ENCODE results near the gene UBE2E3.

- no peak for TF ChIP-seq CTCF (conservative IDR thresholded peaks at IDR 0.05; ENCODE audit: low read length)
- no peak for TF ChIP-seq EZH2phosphoT487 (IDR thresholded peaks at IDR 0.05; ENCODE audit: borderline replicate concordance)
These were observed 40.9 kb downstream of the UBE2E3 start for GRCh38 chr2:181021199-181021789.

Measured in Loucy (cell line).